Measurements from ENCODE around the gene TNNI2. TPM values are rescaled to one million over a fixed set of nuclear protein-coding genes. Genes with fewer than 3 reads are reported as not detected.

TNNI2 gene
- total RNA-seq, 1 donor from 2014 or later, result 0.70 TPM

- intact Hi-C loops (cut with micrococcal nuclease), result loop anchor here (1.0 to 10.0 kb wide), 3 partner anchors 78 to 180 kb away; partner anchors contain the start of gene IFITM10
These were observed 6.4 kb upstream of the TNNI2 start for GRCh38 chr11:1832211-1832919.

- intact Hi-C loops (cut with micrococcal nuclease), result loop anchor here (1.0 to 10.0 kb wide), 3 partner anchors 78 to 180 kb away; partner anchors contain the start of gene IFITM10
These were observed 5.9 kb upstream of the TNNI2 start for GRCh38 chr11:1832920-1833295.

- intact Hi-C loops (cut with micrococcal nuclease), result loop anchor here (10.0 kb wide), 1 partner anchor 79 kb away; the partner anchor contains the start of gene IFITM10
These were observed 4.6 kb upstream of the TNNI2 start for GRCh38 chr11:1834062-1834610.

- intact Hi-C loops (cut with micrococcal nuclease), result loop anchor here (10.0 kb wide), 1 partner anchor 80 kb away; the partner anchor contains the start of gene IFITM10
These were observed 3.8 kb upstream of the TNNI2 start, which contains the start of gene SYT8 for GRCh38 chr11:1834779-1835670. SYT8 (plus strand) TSS chr11:1834990; CDS start chr11:1835106, 116 bp downstream.

- intact Hi-C loops (cut with micrococcal nuclease), result loop anchor here (2.0 to 10.0 kb wide), 2 partner anchors 47 to 81 kb away; partner anchors contain the start of gene IFITM10
These were observed 3.1 kb upstream of the TNNI2 start for GRCh38 chr11:1835671-1836010.

GRCh38 chr11:1836011-1836945 is 2.5 kb upstream of the TNNI2 start:
- intact Hi-C loops (cut with micrococcal nuclease), result loop anchor here (2.0 to 10.0 kb wide), 2 partner anchors 47 to 81 kb away; partner anchors contain the start of gene IFITM10

- intact Hi-C loops (cut with micrococcal nuclease), result loop anchor here (1.0 to 10.0 kb wide), 4 partner anchors 14 to 313 kb away; partner anchors contain the start of gene IFITM10
These were observed 1.4 kb upstream of the TNNI2 start for GRCh38 chr11:1837171-1838076.

- intact Hi-C loops (cut with micrococcal nuclease), result loop anchor here (2.0 to 10.0 kb wide), 2 partner anchors 83 to 313 kb away; partner anchors contain the start of gene IFITM10
These were observed 730 bp upstream of the TNNI2 start for GRCh38 chr11:1838077-1838425.

GRCh38 chr11:1839204-1839923 is 583 bp downstream of the TNNI2 start:
- intact Hi-C loops (cut with micrococcal nuclease), result loop anchor here (2.0 to 10.0 kb wide), 2 partner anchors 85 to 311 kb away; partner anchors contain the start of gene IFITM10

GRCh38 chr11:1839924-1840779 is 1.4 kb downstream of the TNNI2 start:
- intact Hi-C loops (cut with micrococcal nuclease), result loop anchor here (2.0 to 10.0 kb wide), 2 partner anchors 85 to 311 kb away; partner anchors contain the start of gene IFITM10

GRCh38 chr11:1840780-1841480 is 2.1 kb downstream of the TNNI2 start:
- intact Hi-C loops (cut with micrococcal nuclease), result no loop called here

GRCh38 chr11:1841511-1842148 is 2.8 kb downstream of the TNNI2 start:
- intact Hi-C loops (cut with micrococcal nuclease), result no loop called here

- intact Hi-C loops (cut with micrococcal nuclease), result no loop called here
These were observed 3.6 kb downstream of the TNNI2 start for GRCh38 chr11:1842149-1843097.

GRCh38 chr11:1843098-1843473 is 4.3 kb downstream of the TNNI2 start:
- intact Hi-C loops (cut with micrococcal nuclease), result no loop called here

- intact Hi-C loops (cut with micrococcal nuclease), result no loop called here
These were observed 5.0 kb downstream of the TNNI2 start for GRCh38 chr11:1843796-1844195.
